GM19463 (cell line): ENCODE results near the gene LRRC37A2.
"Not testable (repeated sequence)": the region's sequence is repeated elsewhere in the genome, so short reads cannot be mapped to it uniquely, and the experiment has no call there.

Experiments used
- ATAC-seq: cut with Tn5 transposase; IDR thresholded peaks from one replicate; pipeline ENCODE4 v1.9.1; 2021; ENCODE audit warnings: mild to moderate bottlenecking, moderate library complexity; ENCODE audit not compliant: unreplicated experiment

LRRC37A2 gene

DNA sequence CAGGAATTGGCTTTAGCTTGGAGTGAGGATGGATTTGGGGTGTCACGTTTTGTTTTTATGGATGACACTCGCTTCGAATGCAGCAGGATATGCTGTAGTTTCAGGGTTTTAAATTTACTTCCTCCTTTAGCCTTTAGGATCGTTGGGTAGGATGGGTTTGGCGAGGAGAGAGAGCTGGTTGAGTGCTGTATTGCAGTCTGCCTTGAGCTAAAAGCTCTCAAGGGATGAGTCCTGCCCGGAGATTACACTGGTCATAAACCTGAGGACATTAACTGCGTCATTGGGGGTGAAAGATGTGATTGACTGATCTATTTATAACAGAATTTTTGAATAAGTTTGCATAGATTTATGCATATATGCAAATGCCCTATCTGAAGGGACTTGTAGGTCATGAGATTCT lies 79.1 kb downstream of the LRRC37A2 start:
- ATAC-seq: not testable (repeated sequence)

DNA sequence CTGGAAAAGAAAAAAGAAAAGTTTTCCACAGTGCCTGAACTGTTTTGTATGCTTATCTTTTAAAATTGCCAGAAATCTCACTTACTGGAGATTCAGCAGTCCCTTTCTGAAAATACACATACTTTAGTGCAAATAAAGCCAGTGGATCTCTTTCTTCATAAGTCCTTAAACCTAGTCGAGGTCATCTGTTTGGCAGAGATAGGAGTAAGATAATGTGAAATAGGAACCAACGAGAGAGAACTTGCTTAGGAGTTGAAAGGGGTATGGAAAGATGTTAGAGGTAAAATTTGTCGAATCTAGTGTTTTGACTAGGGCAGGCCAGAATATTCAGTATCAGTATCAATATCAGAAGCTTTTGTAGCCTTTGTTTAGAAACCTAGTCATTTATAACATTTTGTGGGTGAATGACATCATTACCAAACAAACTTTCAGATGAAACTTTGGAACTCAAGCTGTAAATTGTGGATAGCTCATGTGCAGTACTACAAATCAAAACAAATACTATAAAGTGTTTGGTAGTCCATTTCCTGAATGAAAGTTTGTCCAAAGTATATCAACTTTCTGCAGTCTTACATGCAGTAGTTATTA lies 86.2 kb downstream of the LRRC37A2 start:
- ATAC-seq: not testable (repeated sequence)

DNA sequence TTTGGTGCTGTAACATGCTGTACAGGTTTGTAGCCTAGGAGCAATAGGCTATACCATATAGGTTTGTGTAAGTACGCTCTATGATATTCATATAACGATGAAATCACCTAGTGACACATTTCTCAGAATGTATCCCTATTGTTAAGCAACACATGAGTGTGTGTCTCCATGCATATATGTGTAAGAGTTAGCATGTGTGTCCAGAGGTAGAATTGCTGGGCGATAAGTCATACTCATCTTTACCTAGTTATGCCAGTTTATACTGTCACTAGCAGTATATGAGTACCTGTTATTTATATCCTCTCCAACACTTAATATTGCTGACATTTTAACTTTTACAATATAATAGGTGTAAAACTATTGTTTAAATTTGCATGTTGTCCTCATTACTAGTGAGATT lies 88.5 kb downstream of the LRRC37A2 start:
- ATAC-seq: not testable (repeated sequence)

- ATAC-seq: peak; percentile 83
Observed at GRCh38 chr17:46603125-46603524, 90.9 kb downstream of the LRRC37A2 start.
